Activated T-helper 1 cell treated with anti-CD3 and anti-CD28 coated beads, Interleukin-12 subunit alpha, Interleukin-12 subunit beta, Interleukin-2, Interleukin-4 antibody, amounts not matched to agents 30 ng/mL and 10 ng/mL and 1 ng/mL, durations not matched to agents 14 hours and 24 hours and 36 hours (primary cell): ENCODE measurements around the gene C10orf105. TPM values are rescaled to one million over a fixed set of nuclear protein-coding genes. Genes with fewer than 3 reads are reported as not detected.

Experiments
- DNase-seq: peaks from one replicate; pipeline ENCODE4 v3.0.0; 2021; ENCODE audit warnings: low spot score
- H3K27ac Mint-ChIP-seq: one replicate; pipeline ENCODE4 v1.8.0; 2021; ENCODE audit warnings: mild to moderate bottlenecking, mixed read lengths
- H3K27me3 Mint-ChIP-seq: one replicate; pipeline ENCODE4 v1.8.0; 2022; ENCODE audit warnings: mild to moderate bottlenecking, moderate library complexity, mixed read lengths; ENCODE audit not compliant: insufficient read depth
- H3K36me3 Mint-ChIP-seq: one replicate; pipeline ENCODE4 v1.8.0; 2021; ENCODE audit warnings: low read depth, mixed read lengths
- H3K4me1 Mint-ChIP-seq: one replicate; pipeline ENCODE4 v1.8.0; 2021; ENCODE audit warnings: low read depth, mixed read lengths
- H3K4me3 Mint-ChIP-seq: one replicate; pipeline ENCODE4 v1.8.0; 2021; ENCODE audit warnings: mild to moderate bottlenecking, moderate library complexity, mixed read lengths
- H3K9me3 Mint-ChIP-seq: one replicate; pipeline ENCODE4 v1.8.0; 2021; ENCODE audit warnings: mixed read lengths
- intact Hi-C: fragments of 100-400 bp; cut with micrococcal nuclease; formaldehyde crosslinking; loops from one replicate; pipeline ENCODE4 v1.15.1; 2024
- total RNA-seq: library from RNA; stranded (reverse); gene quantifications from 2 replicates; pipeline ENCODE4 v1.2.3, GENCODE V29; 2022

Gene C10orf105
- total RNA-seq, 1 donor from 2014 or later = 0.18 TPM

DNA sequence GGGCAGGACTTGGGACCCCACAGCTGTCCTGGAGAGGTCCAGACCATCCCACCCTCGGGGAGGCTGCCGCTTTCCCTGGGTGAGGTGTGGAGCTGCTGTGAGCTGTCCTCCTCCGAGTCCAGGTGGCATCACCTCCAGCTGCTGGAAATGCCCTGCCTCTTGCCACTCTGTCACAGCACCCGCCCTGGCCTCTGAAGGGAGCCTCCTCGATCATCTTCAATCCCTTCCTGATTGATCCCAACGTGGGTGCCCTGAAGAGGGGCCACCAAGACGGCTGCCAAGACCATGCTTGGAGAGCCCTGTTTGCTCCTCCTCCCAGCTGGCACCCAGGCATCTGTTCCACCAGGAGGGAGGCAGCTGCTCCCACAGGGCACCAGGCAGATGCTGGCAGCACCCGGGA is 4.6 kb downstream of the C10orf105 start:
- no peak for DNase-seq
- no peak overlapping the region for H3K27ac Mint-ChIP-seq
- H3K9me3 Mint-ChIP-seq = no peaks in the 10 kb centered on the region
- H3K4me1 Mint-ChIP-seq = peaks cover 45% of the 10 kb centered on the region
- H3K36me3 Mint-ChIP-seq = no peaks in the 10 kb centered on the region
- intact Hi-C loops = no loop called here
- no peak overlapping the region for H3K4me3 Mint-ChIP-seq
- no peaks in the 10 kb centered on the region for H3K27me3 Mint-ChIP-seq

DNA sequence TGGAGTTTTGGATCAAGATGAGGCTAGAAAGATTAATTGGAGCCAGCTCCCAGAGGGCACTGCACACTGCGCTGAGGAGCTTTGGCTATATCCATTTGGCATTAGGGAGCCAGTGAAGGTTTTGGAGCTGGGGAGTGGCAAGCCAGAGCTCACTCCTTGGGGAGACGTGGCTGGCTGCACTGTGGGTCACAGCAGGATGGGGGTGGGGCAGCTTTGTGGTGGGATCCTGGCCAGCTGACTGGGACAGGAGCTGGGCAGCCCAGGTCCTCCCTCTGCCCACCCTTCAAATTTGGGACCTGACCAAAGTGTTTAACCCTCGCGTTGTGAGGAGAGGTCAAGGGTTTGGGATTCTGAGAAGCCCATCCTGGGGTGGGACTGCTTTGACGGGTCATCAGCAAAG is 5.0 kb downstream of the C10orf105 start:
- H3K36me3 Mint-ChIP-seq = no peaks in the 10 kb centered on the region
- H3K27me3 Mint-ChIP-seq = no peaks in the 10 kb centered on the region
- H3K4me1 Mint-ChIP-seq = peaks cover 45% of the 10 kb centered on the region
- peak overlapping the region; percentile 58 for H3K4me3 Mint-ChIP-seq
- H3K27ac Mint-ChIP-seq = peak overlapping the region; percentile 96
- no peaks in the 10 kb centered on the region for H3K9me3 Mint-ChIP-seq
- intact Hi-C loops = loop anchor here (5.0 kb wide), 1 partner anchor 58 kb away; the partner anchor contains the start of gene VSIR
- no peak for DNase-seq

DNA sequence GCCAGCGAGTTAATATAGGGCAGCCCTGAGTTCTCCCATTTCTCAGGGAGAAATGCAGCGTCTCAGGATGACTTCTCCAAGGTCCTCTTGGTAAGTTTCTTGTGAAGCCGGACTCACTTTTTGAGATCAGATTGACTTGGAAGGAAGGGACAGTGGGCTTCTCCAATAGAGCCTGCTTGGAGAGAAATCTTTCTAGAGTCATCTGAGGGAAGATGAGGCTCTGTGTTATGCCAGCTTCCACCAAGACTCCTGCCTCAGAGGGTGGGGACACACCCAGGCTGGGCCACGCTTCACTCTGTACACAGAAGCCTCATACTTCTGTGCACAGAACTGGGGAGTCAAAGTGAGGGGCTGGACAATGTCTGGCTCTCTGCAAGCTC is 5.6 kb downstream of the C10orf105 start:
- Mint-ChIP-seq H3K27me3 (no peaks in the 10 kb centered on the region), H3K4me3 (peak overlapping the region; percentile 58), H3K4me1 (peaks cover 45% of the 10 kb centered on the region), H3K9me3 (no peaks in the 10 kb centered on the region), H3K27ac (peak overlapping the region; percentile 96), H3K36me3 (no peaks in the 10 kb centered on the region)
- intact Hi-C loops = loop anchor here (5.0 kb wide), 1 partner anchor 58 kb away; the partner anchor contains the start of gene VSIR
- DNase-seq = no peak

DNA sequence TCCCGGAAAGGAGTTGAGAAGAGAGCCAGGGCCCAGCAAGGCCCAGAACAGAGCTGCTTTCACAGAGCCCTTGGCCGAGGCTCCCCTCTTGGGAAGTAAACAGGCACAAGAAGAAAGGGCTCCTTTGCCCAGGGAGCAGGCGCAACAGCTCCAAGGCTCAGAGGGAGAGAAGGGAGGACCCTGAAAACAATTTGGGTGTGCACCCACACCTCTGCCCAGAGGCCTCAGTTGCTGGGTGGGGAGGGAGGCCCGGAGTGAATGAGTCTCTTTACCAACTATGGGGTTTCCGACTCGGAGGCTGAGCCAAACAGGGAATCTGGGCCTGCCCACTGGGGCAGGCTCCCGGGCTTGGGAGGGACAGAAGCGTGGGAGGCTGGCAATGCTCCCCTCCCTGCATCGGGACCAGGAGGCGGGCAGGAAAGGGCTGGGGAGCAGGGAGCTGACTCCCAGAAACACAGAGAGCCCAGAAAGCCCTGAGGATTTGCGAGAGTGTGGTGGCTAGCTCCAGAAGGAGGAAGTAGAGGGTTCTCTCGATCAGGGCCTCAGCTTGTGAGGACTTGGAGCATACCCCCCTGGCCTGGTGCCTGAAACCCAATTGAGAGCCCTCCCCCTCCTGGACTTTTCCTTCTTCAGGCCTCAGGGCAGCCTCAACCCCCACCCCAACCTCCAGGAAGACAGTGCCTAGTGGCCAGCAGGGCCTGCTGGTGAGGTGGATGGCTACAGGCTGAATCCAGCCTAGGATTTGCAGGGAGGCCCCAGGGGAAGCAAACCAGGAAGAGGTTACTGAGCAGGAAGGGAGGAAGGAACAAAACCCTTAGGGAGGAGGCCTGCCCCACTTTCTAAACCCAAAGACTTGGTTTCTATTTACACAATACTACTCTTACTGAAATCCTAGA is 6.2 kb downstream of the C10orf105 start:
- intact Hi-C loops = loop anchor here (1.0 to 5.0 kb wide), 2 partner anchors 13 to 59 kb away; partner anchors contain the start of gene VSIR

DNA sequence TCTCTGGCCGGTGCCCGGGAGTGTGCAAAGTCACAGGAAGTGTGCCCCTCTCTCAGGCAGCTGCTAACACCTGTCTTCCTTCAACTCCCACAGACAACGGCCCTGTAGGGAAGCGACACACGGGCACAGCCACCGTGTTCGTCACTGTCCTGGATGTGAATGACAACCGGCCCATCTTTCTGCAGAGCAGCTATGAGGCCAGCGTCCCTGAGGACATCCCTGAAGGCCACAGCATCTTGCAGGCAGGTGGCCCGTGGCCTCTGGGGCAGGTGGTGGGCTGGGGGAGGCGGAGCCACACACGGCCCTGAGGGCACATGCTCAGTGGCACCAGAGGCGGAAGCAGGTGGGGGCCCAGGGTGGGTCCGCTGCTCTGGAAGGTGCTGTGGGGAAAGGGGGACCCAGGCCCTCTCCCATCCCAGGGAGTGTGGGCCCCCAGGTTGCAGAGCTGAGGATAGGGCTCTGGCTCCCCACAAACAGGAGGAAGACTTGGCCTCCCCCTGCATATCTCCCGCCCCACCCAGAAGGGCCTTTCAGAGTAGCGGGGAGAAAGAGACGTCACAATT is 6.9 kb downstream of the C10orf105 start:
- H3K4me1 Mint-ChIP-seq = peaks cover 47% of the 10 kb centered on the region
- H3K27me3 Mint-ChIP-seq = no peaks in the 10 kb centered on the region
- no peaks in the 10 kb centered on the region for H3K9me3 Mint-ChIP-seq
- peak overlapping the region; percentile 96 for H3K27ac Mint-ChIP-seq
- no peak for DNase-seq
- no peaks in the 10 kb centered on the region for H3K36me3 Mint-ChIP-seq
- intact Hi-C loops = loop anchor here (1.0 to 5.0 kb wide), 2 partner anchors 14 to 60 kb away; partner anchors contain the start of gene VSIR
- no peak overlapping the region for H3K4me3 Mint-ChIP-seq

More for the DNA sequence above, 6.2 kb downstream of the C10orf105 start:
- Mint-ChIP-seq H3K27me3 (no peaks in the 10 kb centered on the region), H3K4me1 (peaks cover 45% of the 10 kb centered on the region), H3K4me3 (peak overlapping the region; percentile 63), H3K36me3 (no peaks in the 10 kb centered on the region), H3K27ac (peak overlapping the region; percentile 96), H3K9me3 (no peaks in the 10 kb centered on the region)
- DNase-seq = no peak

DNA sequence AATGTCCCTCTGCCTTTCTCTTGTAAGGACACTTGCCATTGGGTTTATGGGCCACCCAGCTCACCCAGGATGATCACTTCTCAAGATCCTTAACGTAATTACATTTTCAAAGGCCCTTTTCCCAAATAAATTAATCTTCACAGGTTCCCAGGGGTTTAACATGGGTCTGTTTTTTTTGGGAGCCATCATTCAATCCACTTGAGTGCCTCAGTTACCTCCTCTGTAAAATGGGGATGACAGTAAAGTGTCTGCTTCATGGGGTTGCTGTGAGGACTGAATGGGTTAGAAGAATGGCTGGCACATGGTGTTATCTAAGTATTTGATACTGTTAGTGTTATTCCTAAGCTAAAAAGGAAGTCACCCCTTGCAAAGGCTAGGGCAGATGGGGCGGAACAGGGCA is 7.4 kb downstream of the C10orf105 start:
- Mint-ChIP-seq H3K4me1 (peaks cover 48% of the 10 kb centered on the region), H3K27ac (peak overlapping the region; percentile 96), H3K36me3 (no peaks in the 10 kb centered on the region), H3K9me3 (no peaks in the 10 kb centered on the region), H3K4me3 (no peak overlapping the region), H3K27me3 (no peaks in the 10 kb centered on the region)
- intact Hi-C loops = loop anchor here (5.0 kb wide), 1 partner anchor 60 kb away; the partner anchor contains the start of gene VSIR
- no peak for DNase-seq

DNA sequence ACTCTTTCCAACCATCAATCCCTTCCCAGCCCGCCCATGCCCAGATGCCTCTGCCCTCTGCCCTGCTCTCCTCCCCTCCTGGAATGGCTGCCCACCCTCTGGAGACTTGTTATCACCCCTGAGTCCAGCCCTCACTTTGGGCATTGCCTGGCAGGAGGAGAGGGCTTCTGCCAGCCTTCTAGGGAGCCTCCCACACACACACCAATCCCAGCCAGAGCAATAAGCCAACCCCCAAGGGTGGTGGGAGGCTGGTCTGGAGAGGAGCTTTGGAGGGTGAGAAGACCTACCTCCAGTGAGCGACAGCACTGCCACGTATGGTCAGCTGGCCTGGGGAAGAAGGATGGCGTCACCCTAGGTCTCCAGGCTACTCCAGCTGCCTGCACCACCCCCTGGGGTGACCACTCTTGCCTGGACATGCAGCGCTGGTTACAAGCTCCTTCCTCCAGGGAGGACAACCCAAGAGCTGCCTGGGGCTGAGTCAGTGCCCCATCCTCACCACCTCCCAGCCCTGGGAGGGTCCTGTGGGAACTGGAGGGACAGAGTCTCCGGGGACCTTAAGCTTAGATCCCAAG is 8.4 kb downstream of the C10orf105 start:
- H3K27me3 Mint-ChIP-seq = no peaks in the 10 kb centered on the region
- peaks cover 49% of the 10 kb centered on the region for H3K4me1 Mint-ChIP-seq
- H3K36me3 Mint-ChIP-seq = no peaks in the 10 kb centered on the region
- no peak overlapping the region for H3K27ac Mint-ChIP-seq
- no peak for DNase-seq
- H3K9me3 Mint-ChIP-seq = no peaks in the 10 kb centered on the region
- intact Hi-C loops = loop anchor here (5.0 kb wide), 1 partner anchor 61 kb away; the partner anchor contains the start of gene VSIR
- H3K4me3 Mint-ChIP-seq = no peak overlapping the region

DNA sequence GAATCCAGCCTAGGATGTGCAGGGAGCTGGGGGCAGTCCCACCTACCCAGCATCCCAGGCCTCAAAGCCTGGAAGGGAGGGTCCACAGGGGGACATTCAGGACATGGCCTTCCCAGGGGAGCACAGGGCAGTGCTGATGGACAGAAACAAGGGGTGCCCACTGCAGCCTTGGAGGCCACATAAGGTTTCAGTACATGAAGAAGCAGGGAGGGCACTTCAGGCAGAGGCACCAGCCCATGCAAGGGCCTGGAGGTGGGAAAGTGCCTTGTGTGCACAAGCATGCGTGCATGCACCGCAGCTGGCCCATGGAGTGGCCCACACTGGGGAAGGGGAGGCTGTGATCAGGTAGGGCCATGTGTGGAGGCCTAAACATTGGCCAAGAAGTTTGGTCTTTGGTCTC is 9.1 kb downstream of the C10orf105 start:
- Mint-ChIP-seq H3K4me3 (no peak overlapping the region), H3K4me1 (peaks cover 47% of the 10 kb centered on the region), H3K36me3 (no peaks in the 10 kb centered on the region), H3K27me3 (no peaks in the 10 kb centered on the region), H3K9me3 (no peaks in the 10 kb centered on the region), H3K27ac (no peak overlapping the region)
- DNase-seq = no peak
- intact Hi-C loops = loop anchor here (5.0 kb wide), 1 partner anchor 62 kb away; the partner anchor contains the start of gene VSIR

DNA sequence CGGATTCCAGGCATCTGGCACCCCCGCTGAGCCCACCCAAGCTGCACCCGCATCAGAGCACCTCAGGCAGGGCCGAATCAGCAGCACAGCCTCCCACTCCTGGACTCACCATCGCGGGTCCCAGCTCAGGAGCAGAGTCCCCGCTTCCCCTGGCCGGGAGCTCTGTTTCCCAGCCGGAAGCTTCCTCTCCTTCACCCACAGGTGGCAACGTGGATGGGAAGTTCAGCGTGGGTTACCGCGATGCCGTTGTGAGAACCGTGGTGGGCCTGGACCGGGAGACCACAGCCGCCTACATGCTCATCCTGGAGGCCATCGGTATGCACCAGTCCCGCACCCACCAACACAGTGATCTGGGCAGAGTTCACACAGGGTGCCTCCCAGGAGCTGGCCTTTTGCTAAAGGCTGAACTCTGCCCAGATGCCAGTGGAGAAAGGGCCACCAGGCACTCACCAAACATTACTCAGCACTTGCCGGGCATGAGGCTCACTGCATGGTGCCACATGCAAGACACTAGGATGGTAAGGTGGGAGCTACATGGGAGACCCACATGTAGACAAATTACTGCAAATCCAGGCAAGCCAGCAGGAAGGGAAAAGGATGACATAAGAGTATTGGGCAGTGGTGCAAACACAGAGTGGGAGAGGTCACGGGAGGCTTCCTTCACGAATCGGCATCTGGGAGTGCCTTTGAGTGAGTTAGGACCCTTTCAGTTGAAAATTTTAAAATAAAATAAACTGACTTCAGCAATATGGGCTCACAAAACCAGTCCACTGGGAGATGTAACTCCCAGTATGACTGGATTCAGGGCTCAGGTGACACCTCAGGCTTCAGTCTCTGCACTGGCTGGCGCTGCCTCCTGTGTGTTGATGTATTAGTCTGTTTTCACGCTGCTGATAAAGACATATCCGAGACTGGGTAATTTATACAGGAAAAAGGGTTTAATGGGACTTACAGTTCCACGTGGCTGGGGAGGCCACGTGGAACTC is 10.4 kb downstream of the C10orf105 start:
- H3K4me1 Mint-ChIP-seq = peaks cover 36% of the 10 kb centered on the region
- no peak for DNase-seq
- H3K27me3 Mint-ChIP-seq = no peaks in the 10 kb centered on the region
- H3K4me3 Mint-ChIP-seq = no peak overlapping the region
- H3K9me3 Mint-ChIP-seq = no peaks in the 10 kb centered on the region
- no peaks in the 10 kb centered on the region for H3K36me3 Mint-ChIP-seq
- peak overlapping the region; percentile 21 for H3K27ac Mint-ChIP-seq
- intact Hi-C loops = loop anchor here (1.0 kb wide), 3 partner anchors 223 to 395 kb away; no protein-coding TSS in a partner anchor

DNA sequence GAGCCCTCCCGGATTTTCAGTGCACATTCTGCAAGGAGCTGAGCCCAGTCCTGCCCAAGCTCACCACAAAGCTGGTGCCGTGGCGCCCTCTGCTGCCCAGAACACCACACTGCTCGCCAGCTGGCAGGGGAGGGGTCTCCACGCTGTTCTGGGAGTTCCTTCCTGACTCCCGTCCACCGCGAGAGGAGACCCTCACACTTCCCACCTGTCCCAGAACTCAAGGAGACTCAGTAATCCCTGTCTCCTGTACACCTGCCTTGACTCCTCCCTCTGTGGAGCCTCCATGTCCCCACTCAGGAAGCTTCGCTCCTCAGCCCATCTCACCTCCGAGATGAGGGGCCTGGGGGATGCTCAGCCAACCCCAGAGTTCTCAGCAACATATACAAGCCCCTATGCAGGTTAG is 11.3 kb downstream of the C10orf105 start:
- peaks cover 27% of the 10 kb centered on the region for H3K4me1 Mint-ChIP-seq
- no peaks in the 10 kb centered on the region for H3K36me3 Mint-ChIP-seq
- H3K27me3 Mint-ChIP-seq = no peaks in the 10 kb centered on the region
- intact Hi-C loops = loop anchor here (1.0 kb wide), 3 partner anchors 222 to 394 kb away; no protein-coding TSS in a partner anchor
- no peaks in the 10 kb centered on the region for H3K9me3 Mint-ChIP-seq
- no peak overlapping the region for H3K27ac Mint-ChIP-seq
- H3K4me3 Mint-ChIP-seq = no peak overlapping the region
- DNase-seq = peak; percentile 43

DNA sequence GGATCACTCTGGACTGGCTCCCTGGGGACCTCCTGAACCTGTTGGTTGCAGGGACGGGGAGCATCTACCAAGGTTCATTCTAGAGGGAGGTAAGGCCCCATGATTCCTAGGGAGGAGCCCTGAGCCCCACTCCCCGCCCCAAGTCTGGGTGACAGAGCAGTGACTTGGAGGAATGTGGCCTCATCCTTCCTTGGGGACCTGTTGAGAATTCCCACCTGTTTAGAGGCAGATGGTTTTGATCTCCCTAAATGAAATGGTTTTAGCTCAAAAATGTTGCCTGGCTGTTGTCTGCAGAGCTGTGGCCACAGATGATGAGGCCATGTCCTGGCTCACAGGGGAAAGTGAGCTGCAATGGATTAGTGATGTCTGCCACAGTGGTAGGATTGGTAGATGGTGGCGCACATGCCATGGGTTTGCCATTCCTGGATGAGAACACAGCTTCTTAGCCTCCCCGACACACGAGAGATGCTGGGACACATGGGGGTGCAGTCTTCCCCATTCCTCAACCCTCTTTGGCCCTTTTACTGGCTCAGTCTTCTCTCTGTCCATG is 12.3 kb downstream of the C10orf105 start:
- H3K27ac Mint-ChIP-seq = peak overlapping the region; percentile 19
- intact Hi-C loops = no loop called here
- DNase-seq = no peak
- H3K4me3 Mint-ChIP-seq = no peak overlapping the region
- H3K4me1 Mint-ChIP-seq = peaks cover 17% of the 10 kb centered on the region
- H3K27me3 Mint-ChIP-seq = no peaks in the 10 kb centered on the region
- no peaks in the 10 kb centered on the region for H3K9me3 Mint-ChIP-seq
- H3K36me3 Mint-ChIP-seq = no peaks in the 10 kb centered on the region
